IMR-90 (cell line): ENCODE data around the gene IFT57. TPM values are rescaled to one million over a fixed set of nuclear protein-coding genes. Genes with fewer than 3 reads are reported as not detected.

Experiments used
- ATAC-seq: fragments of 200-7000 bp; cut with Tn5 transposase; 2 replicates; pipeline ENCODE4 v1.9.1; 2020; ENCODE audit warnings: low read depth, mild to moderate bottlenecking, moderate library complexity
- BruUV-seq: library from RNA; stranded (reverse); fragments of 400-500 nt; replicated peaks from 2 replicates; lab custom pipeline; 2021; lab: Mats Ljungman, UMichigan
- CTCF ChIA-PET: fragments of 300-600 bp; formaldehyde crosslinking; extraction: SDS; loops from one replicate; lab custom pipeline; 2021; ENCODE audit warnings: antibody characterized with exemption; lab: Yijun Ruan, JAX
- POLR2A ChIA-PET: fragments of 300-600 bp; sonication (Branson Sonifier 250); formaldehyde crosslinking; loops from one replicate; lab custom pipeline; 2022; ENCODE audit warnings: antibody characterized with exemption; ENCODE audit not compliant: unreplicated experiment; lab: Charles Lee
- DNase-seq: peaks from one replicate; pipeline ENCODE4 v3.0.0; 2013
- H2AFZ ChIP-seq: replicated peaks from 2 replicates; pipeline ENCODE3; 2013; ENCODE audit warnings: low read length, mild to moderate bottlenecking; ENCODE audit not compliant: poor library complexity
- H2AK5ac ChIP-seq: 2 replicates; pipeline ENCODE4 v1.6.1; 2013; ENCODE audit warnings: low read depth, low read length, inconsistent platforms
- H2AK9ac ChIP-seq: replicated peaks from 2 replicates; pipeline ENCODE3; 2013; ENCODE audit warnings: mild to moderate bottlenecking, low read depth, low read length, moderate library complexity; ENCODE audit not compliant: poor library complexity
- H2BK120ac ChIP-seq: 2 replicates; pipeline ENCODE4 v1.6.1; 2013; ENCODE audit warnings: low read depth, low read length, inconsistent platforms
- H2BK15ac ChIP-seq: 3 replicates; pipeline ENCODE4 v1.6.1; 2013; ENCODE audit warnings: low read depth, low read length, inconsistent platforms
- H2BK20ac ChIP-seq: 2 replicates; pipeline ENCODE4 v1.6.1; 2013; ENCODE audit warnings: low read depth, mild to moderate bottlenecking, inconsistent platforms, low read length, moderate library complexity
- H2BK5ac ChIP-seq: 2 replicates; pipeline ENCODE4 v1.6.1; 2013; ENCODE audit warnings: mild to moderate bottlenecking, low read depth, low read length, inconsistent platforms; ENCODE audit not compliant: poor library complexity, severe bottlenecking
- H3K14ac ChIP-seq: replicated peaks from 2 replicates; pipeline ENCODE4 v1.6.1; 2013; ENCODE audit warnings: low read depth, low read length, inconsistent platforms
- H3K18ac ChIP-seq: 2 replicates; pipeline ENCODE4 v1.6.1; 2013; ENCODE audit warnings: low read depth, low read length, control low read depth
- H3K23ac ChIP-seq: 2 replicates; pipeline ENCODE4 v1.6.1; 2013; ENCODE audit warnings: low read depth, low read length, inconsistent platforms
- H3K27ac ChIP-seq: 2 replicates; pipeline ENCODE4 v1.5.1; 2013; ENCODE audit warnings: mild to moderate bottlenecking, control low read depth, low read length; ENCODE audit not compliant: insufficient read depth
- H3K27me3 ChIP-seq: 2 replicates; pipeline ENCODE4 v1.6.1; 2013; ENCODE audit warnings: low read length; ENCODE audit not compliant: control insufficient read depth, insufficient read depth
- H3K36me3 ChIP-seq: 2 replicates; pipeline ENCODE4 v1.6.1; 2013; ENCODE audit warnings: low read length, mixed read lengths; ENCODE audit not compliant: control insufficient read depth, insufficient read depth
- H3K4ac ChIP-seq: 2 replicates; pipeline ENCODE4 v1.6.1; 2013; ENCODE audit warnings: low read depth, low read length, inconsistent platforms
- H3K4me1 ChIP-seq: 2 replicates; pipeline ENCODE4 v1.6.1; 2013; ENCODE audit warnings: low read length, mixed read lengths; ENCODE audit not compliant: control insufficient read depth, insufficient read depth
- H3K4me2 ChIP-seq: 2 replicates; pipeline ENCODE4 v1.6.1; 2013; ENCODE audit warnings: low read depth, mild to moderate bottlenecking, control low read depth, low read length, moderate library complexity
- H3K4me3 ChIP-seq: 2 replicates; pipeline ENCODE4 v1.5.1; 2013; ENCODE audit warnings: low read depth, mild to moderate bottlenecking, control low read depth, low read length, moderate library complexity; ENCODE audit not compliant: insufficient read depth
- H3K56ac ChIP-seq: 2 replicates; pipeline ENCODE4 v1.6.1; 2013; ENCODE audit warnings: low read length, inconsistent platforms; ENCODE audit not compliant: insufficient read depth; ENCODE audit errors: extremely low read depth
- H3K79me1 ChIP-seq, 2 experiments: 2 replicates each; pipeline ENCODE4 v1.6.1; 2013; ENCODE audit warnings: low read length in 2 of 2, inconsistent platforms in 1 of 2, low read depth in 1 of 2
- H3K9ac ChIP-seq: 2 replicates; pipeline ENCODE4 v1.6.1; 2013; ENCODE audit warnings: low read depth, low read length, control low read depth
- H3K9me1 ChIP-seq: 2 replicates; pipeline ENCODE4 v1.6.1; 2013; ENCODE audit warnings: low read length, inconsistent platforms; ENCODE audit not compliant: insufficient read depth
- H3K9me3 ChIP-seq: 2 replicates; pipeline ENCODE4 v1.6.1; 2013; ENCODE audit warnings: low read length; ENCODE audit not compliant: control insufficient read depth, insufficient read depth
- H4K20me1 ChIP-seq: 2 replicates; pipeline ENCODE4 v1.6.1; 2013; ENCODE audit warnings: low read length, inconsistent platforms; ENCODE audit not compliant: insufficient read depth
- H4K5ac ChIP-seq: 2 replicates; pipeline ENCODE4 v1.6.1; 2013; ENCODE audit warnings: mild to moderate bottlenecking, low read depth, low read length, control low read depth
- H4K8ac ChIP-seq, 2 experiments: 2 replicates each; pipeline ENCODE4 v1.6.1; 2013; ENCODE audit warnings: low read depth in 2 of 2, low read length in 2 of 2, control low read depth in 1 of 2, inconsistent platforms in 1 of 2
- H4K91ac ChIP-seq: 2 replicates; pipeline ENCODE4 v1.6.1; 2013; ENCODE audit warnings: low read depth, low read length, inconsistent platforms; ENCODE audit not compliant: insufficient read depth
- CHD1 ChIP-seq: IDR thresholded peaks from 2 replicates; pipeline ENCODE4 v1.6.1; 2012; ENCODE audit warnings: low read depth, low read length, improper control_type of control experiment
- CTCF ChIP-seq: conservative IDR thresholded peaks from 2 replicates; pipeline ENCODE4 v1.5.1; 2012; ENCODE audit warnings: mild to moderate bottlenecking, low read depth, low read length, improper control_type of control experiment
- FOS ChIP-seq: fragments of 150-350 bp; IDR thresholded peaks from 2 replicates; pipeline ENCODE4 v1.6.1; 2016; ENCODE audit warnings: low read depth, low read length
- MAFK ChIP-seq: IDR thresholded peaks from 2 replicates; pipeline ENCODE4 v1.6.1; 2012; ENCODE audit warnings: low read depth, low read length, improper control_type of control experiment
- MAZ ChIP-seq: IDR thresholded peaks from 2 replicates; pipeline ENCODE4 v1.6.1; 2012; ENCODE audit warnings: low read depth, mild to moderate bottlenecking, low read length, improper control_type of control experiment, moderate library complexity, borderline replicate concordance
- NFE2L2 ChIP-seq: fragments of 150-350 bp; IDR thresholded peaks from 2 replicates; pipeline ENCODE4 v1.6.1; 2016; ENCODE audit warnings: low read depth, mild to moderate bottlenecking, low read length
- POLR2A ChIP-seq: IDR thresholded peaks from 2 replicates; pipeline ENCODE4 v1.6.1; 2012; ENCODE audit warnings: mild to moderate bottlenecking, low read depth, low read length
- WGBS, 2 experiments: methylation state at CpG; one replicate each; pipeline versions ENCODE4 v1.1.5 to v1.1.7; 2013; ENCODE audit warnings: missing lambda C conversion rate in 2 of 2; ENCODE audit not compliant: insufficient read length in 1 of 2; ENCODE audit errors: extremely low coverage in 2 of 2; 5-methylcytosine and 5-hydroxymethylcytosine counted together
- dilution Hi-C: fragments of 300-500 bp; cut with HindIII; formaldehyde crosslinking; loops from one replicate; pipeline ENCODE4 v1.14.3; 2018; ENCODE audit warnings: low sequenced_read_pairs; ENCODE audit not compliant: unreplicated experiment
- in situ Hi-C: fragments of 300-500 bp; cut with MboI; formaldehyde crosslinking; loops from 3 replicates; pipeline ENCODE4 v1.14.3; 2019; ENCODE audit warnings: low sequenced_read_pairs, inconsistent platforms, mixed read lengths
- intact Hi-C: fragments of 100-400 bp; cut with micrococcal nuclease; formaldehyde crosslinking; loops from 2 replicates; pipeline ENCODE4 v1.10.0; 2022
- polyA plus RNA-seq, 3 experiments: library from polyadenylated mRNA; depleted of rRNA; stranded (reverse); fragments of >200 nt; gene quantifications; 2 replicates each; pipeline ENCODE4 v1.2.3, GENCODE V29; 2012; ENCODE audit warnings: low replicate concordance in 1 of 3
- total RNA-seq: library from RNA; depleted of rRNA; stranded (reverse); fragments of >200 nt; gene quantifications from 2 replicates; pipeline ENCODE4 v1.2.3, GENCODE V29; 2012
- TF ChIP-seq, protein P1 (sequence below): fragments of 150-350 bp; IDR thresholded peaks from 2 replicates; pipeline ENCODE4 v1.6.1; 2016; ENCODE audit warnings: low read depth, mild to moderate bottlenecking, low read length, moderate library complexity, borderline replicate concordance

The IFT57 gene
- total and polyA plus RNA-seq, 2 of the 4 experiments (the other 2 are of a cell fraction): 30.0 to 35.3 TPM

DNA sequence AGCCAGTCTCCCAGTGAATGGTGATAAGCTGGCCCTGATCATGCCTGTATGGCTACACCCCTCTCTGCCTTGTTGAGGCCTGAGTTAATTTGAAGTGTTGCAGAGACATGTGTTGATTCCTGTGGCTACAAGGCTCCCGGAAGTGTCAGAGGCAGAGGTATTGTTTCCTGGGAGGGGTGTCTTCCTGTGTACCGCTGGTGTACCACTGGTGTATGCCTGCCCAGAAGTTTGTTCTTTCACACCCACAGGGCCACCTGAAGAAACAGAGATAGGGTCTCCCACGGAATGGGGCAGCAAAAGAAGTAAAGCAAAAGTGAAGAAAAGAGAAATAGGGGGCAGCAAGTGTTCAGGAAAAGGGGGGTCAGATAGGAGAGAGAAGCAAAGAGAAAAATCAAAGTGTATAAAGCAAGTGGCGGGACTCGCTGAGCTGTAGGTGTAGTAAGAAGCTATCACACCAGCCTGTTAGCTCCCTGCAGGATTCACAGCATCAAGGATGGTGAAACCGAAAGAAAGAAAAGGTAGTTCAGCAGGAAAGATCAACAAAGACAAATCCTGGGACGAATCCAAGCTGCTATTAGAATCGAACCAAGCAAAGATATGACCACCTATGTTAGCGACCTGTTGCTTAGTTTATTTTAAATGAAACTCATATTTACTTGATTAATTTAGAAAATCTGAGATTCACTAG lies 94.8 kb downstream of the IFT57 start:
- H3K4me2 ChIP-seq: no peak overlapping the region
- no peaks in the 10 kb centered on the region for H4K20me1 ChIP-seq
- peak overlapping the region; percentile 23 for H2AK9ac ChIP-seq
- POLR2A ChIA-PET: no interaction called here
- dilution Hi-C loops (no loop called here), intact Hi-C loops (no loop called here), in situ Hi-C loops (no loop called here)
- no TSS peak for BruUV-seq
- H3K18ac ChIP-seq: peak overlapping the region; percentile 8; the same call in 1 of the 2 replicates
- peaks cover 19% of the 10 kb centered on the region for H3K9me1 ChIP-seq
- H2BK15ac ChIP-seq: peak overlapping the region; percentile 4; the same call in 1 of the 3 replicates
- peaks cover 0 to 8% of the 10 kb centered on the region in 2 experiments; a peak in 1 of 4 replicates for H3K79me1 ChIP-seq
- H3K14ac ChIP-seq: peak overlapping the region; percentile 70
- no peak overlapping the region for H3K9ac ChIP-seq
- DNase-seq (no peak), ATAC-seq (no peak)
- H3K4ac ChIP-seq: peak overlapping the region; percentile 72
- H3K36me3 ChIP-seq: no peaks in the 10 kb centered on the region
- H4K91ac ChIP-seq: peak overlapping the region; percentile 32; the same call in 1 of the 2 replicates
- no peak for TF ChIP-seq POLR2A
- no peak for TF ChIP-seq MAFK
- no peak for TF ChIP-seq CHD1
- TF ChIP-seq MAZ: no peak
- no peak for TF ChIP-seq CTCF
- no peak for TF ChIP-seq FOS
- TF ChIP-seq, protein P1, sequence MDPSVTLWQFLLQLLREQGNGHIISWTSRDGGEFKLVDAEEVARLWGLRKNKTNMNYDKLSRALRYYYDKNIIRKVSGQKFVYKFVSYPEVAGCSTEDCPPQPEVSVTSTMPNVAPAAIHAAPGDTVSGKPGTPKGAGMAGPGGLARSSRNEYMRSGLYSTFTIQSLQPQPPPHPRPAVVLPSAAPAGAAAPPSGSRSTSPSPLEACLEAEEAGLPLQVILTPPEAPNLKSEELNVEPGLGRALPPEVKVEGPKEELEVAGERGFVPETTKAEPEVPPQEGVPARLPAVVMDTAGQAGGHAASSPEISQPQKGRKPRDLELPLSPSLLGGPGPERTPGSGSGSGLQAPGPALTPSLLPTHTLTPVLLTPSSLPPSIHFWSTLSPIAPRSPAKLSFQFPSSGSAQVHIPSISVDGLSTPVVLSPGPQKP: no peak
- TF ChIP-seq NFE2L2: no peak
- H3K4me1 ChIP-seq: peaks cover 18% of the 10 kb centered on the region
- H3K23ac ChIP-seq: peak overlapping the region; percentile 69; the same call in 1 of the 2 replicates
- H3K9me3 ChIP-seq: no peaks in the 10 kb centered on the region
- peak overlapping the region; percentile 44 for H2BK120ac ChIP-seq
- no peak overlapping the region for H3K4me3 ChIP-seq
- peak overlapping the region; percentile 72 for H2AFZ ChIP-seq
- peak overlapping the region in 1 of 2 experiments; percentile 48; a peak in 1 of 4 replicates for H4K8ac ChIP-seq
- peak overlapping the region; percentile 77 for H2BK20ac ChIP-seq
- peak overlapping the region; percentile 90 for H2AK5ac ChIP-seq
- no CpG with 5 or more reads among the region's 9 CpGs for WGBS, 2 experiments
- H3K27me3 ChIP-seq: no peaks in the 10 kb centered on the region
- H2BK5ac ChIP-seq: no peak overlapping the region
- H4K5ac ChIP-seq: no peak overlapping the region
- no peak overlapping the region for H3K56ac ChIP-seq
- H3K27ac ChIP-seq: no peak overlapping the region
- CTCF ChIA-PET: no interaction called here
